HepG2 (cell line): Measurements from ENCODE around the gene CDR2L. TPM values are rescaled to one million over a fixed set of nuclear protein-coding genes. Genes with fewer than 3 reads are reported as not detected.

Source experiments
- ATM ChIP-seq: fragments of 450-650 bp; IDR thresholded peaks from 2 replicates; pipeline ENCODE4 v1.7.1; 2017; ENCODE audit warnings: mild to moderate bottlenecking, borderline replicate concordance
- HNRNPLL ChIP-seq: fragments of 200-400 bp; formaldehyde crosslinking; IDR thresholded peaks from 2 replicates; pipeline ENCODE4 v1.6.1; 2017; ENCODE audit warnings: mild to moderate bottlenecking, low read depth, low read length; ENCODE audit not compliant: poor library complexity, severe bottlenecking
- HOXA7 ChIP-seq: sonication (generic); formaldehyde crosslinking; IDR thresholded peaks from 2 replicates; pipeline ENCODE4 v1.8.1; 2022; ENCODE audit warnings: mild to moderate bottlenecking, missing genetic modification reagents, moderate library complexity
- LCORL ChIP-seq, 2 experiments: fragments of 450-650 bp in 1 of 2; sonication (generic) in 1 of 2; formaldehyde crosslinking in 1 of 2; IDR thresholded peaks; 2 replicates each; pipeline versions ENCODE4 v1.5.0 to v1.6.1; 2017 to 2020; ENCODE audit warnings: antibody characterized with exemption in 1 of 2, missing genetic modification reagents in 1 of 2
- MAZ ChIP-seq, 2 experiments: sonication (generic) in 1 of 2; formaldehyde crosslinking in 1 of 2; IDR thresholded peaks; 2 replicates each; pipeline versions ENCODE4 v1.5.0 to v1.6.1; 2012 to 2020; ENCODE audit warnings: low read depth in 2 of 2, mild to moderate bottlenecking in 2 of 2, borderline replicate concordance in 1 of 2, improper control_type of control experiment in 1 of 2, low read length in 1 of 2, missing genetic modification reagents in 1 of 2, moderate library complexity in 1 of 2
- NFE2 ChIP-seq: sonication (generic); formaldehyde crosslinking; IDR thresholded peaks from 2 replicates; pipeline ENCODE4 v1.4.0; 2020; ENCODE audit warnings: missing genetic modification reagents
- PAXIP1 ChIP-seq: sonication (generic); formaldehyde crosslinking; conservative IDR thresholded peaks from 2 replicates; pipeline ENCODE4 v1.4.0; 2020; ENCODE audit warnings: mild to moderate bottlenecking, missing genetic modification reagents, moderate library complexity
- SIN3A ChIP-seq: IDR thresholded peaks from 2 replicates; pipeline ENCODE4 v1.6.1; 2011; ENCODE audit warnings: low read depth, mild to moderate bottlenecking, control low read depth, low read length, borderline replicate concordance
- SMAD9 ChIP-seq: sonication (generic); formaldehyde crosslinking; IDR thresholded peaks from 2 replicates; pipeline ENCODE4 v1.5.1; 2020; ENCODE audit warnings: mild to moderate bottlenecking, missing genetic modification reagents
- SNAI1 ChIP-seq: sonication (generic); formaldehyde crosslinking; IDR thresholded peaks from 2 replicates; pipeline ENCODE4 v1.5.0; 2020; ENCODE audit warnings: mild to moderate bottlenecking, missing genetic modification reagents, borderline replicate concordance
- ZHX1 ChIP-seq: sonication (generic); formaldehyde crosslinking; IDR thresholded peaks from 2 replicates; pipeline ENCODE4 v1.8.1; 2022; ENCODE audit warnings: low read depth, mild to moderate bottlenecking, missing genetic modification reagents
- ZNF121 ChIP-seq: sonication (generic); formaldehyde crosslinking; IDR thresholded peaks from 2 replicates; pipeline ENCODE4 v1.5.0; 2020; ENCODE audit warnings: mild to moderate bottlenecking, missing genetic modification reagents
- ZNF3 ChIP-seq: IDR thresholded peaks from 2 replicates; pipeline ENCODE4 v1.7.0; 2017; ENCODE audit warnings: inconsistent platforms
- ZNF34 ChIP-seq: sonication (generic); formaldehyde crosslinking; IDR thresholded peaks from 2 replicates; pipeline ENCODE4 v1.4.0; 2020; ENCODE audit warnings: mild to moderate bottlenecking, missing genetic modification reagents, borderline replicate concordance
- ZNF414 ChIP-seq: sonication (generic); formaldehyde crosslinking; IDR thresholded peaks from 2 replicates; pipeline ENCODE4 v1.5.0; 2020; ENCODE audit warnings: missing genetic modification reagents
- ZNF564 ChIP-seq: sonication (generic); formaldehyde crosslinking; IDR thresholded peaks from 2 replicates; pipeline ENCODE4 v1.8.1; 2023; ENCODE audit warnings: mild to moderate bottlenecking, missing genetic modification reagents
- ZNF572 ChIP-seq: sonication (generic); formaldehyde crosslinking; IDR thresholded peaks from 2 replicates; pipeline ENCODE4 v1.5.1; 2020; ENCODE audit warnings: mild to moderate bottlenecking, missing genetic modification reagents
- ZNF652 ChIP-seq: IDR thresholded peaks from 2 replicates; pipeline ENCODE4 v1.6.1; 2016; ENCODE audit warnings: low read depth, borderline replicate concordance
- ZNF710 ChIP-seq: sonication (generic); formaldehyde crosslinking; IDR thresholded peaks from 2 replicates; pipeline ENCODE4 v1.5.0; 2020; ENCODE audit warnings: mild to moderate bottlenecking, missing genetic modification reagents, borderline replicate concordance
- ZNF816 ChIP-seq: sonication (generic); formaldehyde crosslinking; IDR thresholded peaks from 2 replicates; pipeline ENCODE4 v1.8.0; 2022; ENCODE audit warnings: missing genetic modification reagents, mild to moderate bottlenecking, borderline replicate concordance
- polyA plus RNA-seq, 8 experiments: library from polyadenylated mRNA; depleted of rRNA in 3 of 8; stranded (reverse) in 7 of 8; unstranded in 1 of 8; fragments of >200 nt; fragmentation: Illumina TruSeq in 4 of 8; extraction: Trizol in 4 of 8; gene quantifications; 2 replicates each; pipeline versions ENCODE4 v1.2.1 to v1.2.3, GENCODE V29; 2011 to 2016; ENCODE audit warnings: low read depth in 4 of 8, missing spikeins in 1 of 8, mixed read lengths in 1 of 8; ENCODE audit not compliant: insufficient read depth in 1 of 8
- total RNA-seq, 5 experiments: library from RNA; depleted of rRNA; stranded (reverse); fragments of >200 nt; fragmentation: Illumina TruSeq; extraction: Trizol; gene quantifications; 2 replicates each; pipeline ENCODE4 v1.2.3, GENCODE V29; 2016; ENCODE audit warnings: low read depth in 1 of 5

CDR2L gene
- total and polyA plus RNA-seq, 2 of the 13 experiments (the other 11 are each of a cell fraction or from before 2014, with no cell fraction given): 1.9 to 2.1 TPM

GRCh38 chr17:74987418-74987908 is at the start of gene CDR2L (continued):
- TF ChIP-seq ZHX1 (no peak), ZNF414 (CRISPR knock-in tag) (no peak), ZNF121 (peak; percentile 11; the same call in 1 of the 2 replicates), SMAD9 (CRISPR knock-in tag) (no peak), LCORL (IDR thresholded peaks at IDR 0.05) (no peak), LCORL (CRISPR knock-in tag; IDR thresholded peaks at IDR 0.05) (no peak), ZNF572 (CRISPR knock-in tag) (0 out of 2 replicates have a peak, but pooled peaks have one; percentile 12), ATM (no peak), ZNF816 (CRISPR knock-in tag) (no peak), ZNF652 (CRISPR knock-in tag) (peak; percentile 40; the same call in 1 of the 2 replicates), SNAI1 (CRISPR knock-in tag) (no peak), PAXIP1 (CRISPR knock-in tag) (no peak), HOXA7 (CRISPR knock-in tag) (no peak), NFE2 (CRISPR knock-in tag) (no peak), HNRNPLL (peak; percentile 82), SIN3A (no peak), MAZ (IDR thresholded peaks at IDR 0.05; ENCODE audit: borderline replicate concordance, low read depth, low read length) (no peak), MAZ (CRISPR knock-in tag; IDR thresholded peaks at IDR 0.05; ENCODE audit: low read depth) (no peak), ZNF710 (CRISPR knock-in tag) (no peak), ZNF34 (no peak), ZNF3 (no peak), ZNF564 (CRISPR knock-in tag) (no peak)
